ENCODE data around the gene FITM2. TPM values are rescaled to one million over a fixed set of nuclear protein-coding genes. Genes with fewer than 3 reads are reported as not detected.
"Not testable (repeated sequence)": the region's sequence is repeated elsewhere in the genome, so short reads cannot be mapped to it uniquely, and the experiment has no call there.

The FITM2 gene
- total and polyA plus RNA-seq, 2 donors (not counting 3 experiments of a cell fraction or from before 2014, with no cell fraction given), result 4.4 to 7.7 TPM

DNA sequence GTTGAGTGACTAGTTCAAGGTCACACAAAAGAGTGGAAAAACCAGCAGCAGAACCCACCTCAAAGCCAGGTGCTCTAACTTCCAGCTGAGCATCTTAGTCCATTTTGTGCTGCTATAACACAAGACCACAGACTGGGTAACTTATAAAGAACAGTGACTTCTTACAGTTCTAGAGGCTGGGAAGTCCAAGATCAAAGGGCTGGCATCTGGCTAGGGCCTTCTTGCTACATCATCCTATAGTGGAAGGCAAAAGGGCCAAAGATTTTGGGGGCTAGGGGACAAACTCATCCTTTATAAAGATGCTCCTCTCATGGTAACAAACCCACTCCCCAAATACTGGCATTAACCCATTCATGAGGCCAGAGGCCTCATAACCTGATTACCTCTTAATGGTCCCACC, 9.7 kb downstream of the FITM2 start:
- Histone ChIP-seq H3K4me2 (ENCODE audit: insufficient read depth, low read length) (no peak overlapping the region), H3K9me3 (replicated peaks; ENCODE audit: control insufficient read depth, insufficient read depth, low read length) (no peaks in the 10 kb centered on the region), H3K4me1 (ENCODE audit: control insufficient read depth, extremely low read depth, insufficient read depth, low read length) (no peaks in the 10 kb centered on the region), H3K79me2 (ENCODE audit: control insufficient read depth, insufficient read depth, low read length) (no peaks in the 10 kb centered on the region), H3K4me3 (replicated peaks in 1 of 3; ENCODE audit: insufficient read depth in 1 of 3, low read depth in 1 of 3, low read length in 3 of 3) (no peak overlapping the region), H4K20me1 (replicated peaks; ENCODE audit: control insufficient read depth, extremely low read depth, insufficient read depth, low read length) (no peaks in the 10 kb centered on the region), H2AFZ (ENCODE audit: low read depth, low read length) (no peak overlapping the region), H3K9ac (replicated peaks; ENCODE audit: extremely low read depth, insufficient read depth, low read length) (no peak overlapping the region), H3K36me3 (ENCODE audit: control insufficient read depth in 2 of 2, extremely low read depth in 1 of 2, insufficient read depth in 2 of 2, low read length in 2 of 2) (no peaks in the 10 kb centered on the region), H3K9me1 (replicated peaks; ENCODE audit: control insufficient read depth, extremely low read depth, insufficient read depth, low read length) (no peaks in the 10 kb centered on the region), H3K27ac (ENCODE audit: insufficient read depth, low read depth, low read length) (no peak overlapping the region), H3K27me3 (ENCODE audit: control insufficient read depth in 2 of 2, insufficient read depth in 2 of 2, low read length in 2 of 2) (no peaks in the 10 kb centered on the region)
- FAIRE-seq, result no peak
- dilution Hi-C loops (cut with MboI; ENCODE audit: extremely low pct_ligation_motif_present, low sequenced_read_pairs) (no loop called here), intact Hi-C loops (cut with micrococcal nuclease) (no loop called here)
- TF ChIP-seq JUN (IDR thresholded peaks at IDR 0.05; ENCODE audit: borderline replicate concordance, insufficient read depth, insufficient read length, low read depth) (no peak), FOS (IDR thresholded peaks at IDR 0.05; ENCODE audit: borderline replicate concordance, insufficient read depth, low read length) (no peak), GATA2 (IDR thresholded peaks at IDR 0.05; ENCODE audit: insufficient read depth, insufficient read length, low read depth, low read length) (no peak), POLR2A (IDR thresholded peaks at IDR 0.05; ENCODE audit: low read depth, low read length) (no peak), EZH2 (IDR thresholded peaks at IDR 0.05; ENCODE audit: borderline replicate concordance, low read depth, low read length, severe bottlenecking) (no peak), MYC (IDR thresholded peaks at IDR 0.05; ENCODE audit: low read depth, low read length) (no peak), POLR2AphosphoS5 (IDR thresholded peaks at IDR 0.05; ENCODE audit: insufficient read depth, low read depth, low read length) (no peak)
- TF ChIP-seq, protein P1, sequence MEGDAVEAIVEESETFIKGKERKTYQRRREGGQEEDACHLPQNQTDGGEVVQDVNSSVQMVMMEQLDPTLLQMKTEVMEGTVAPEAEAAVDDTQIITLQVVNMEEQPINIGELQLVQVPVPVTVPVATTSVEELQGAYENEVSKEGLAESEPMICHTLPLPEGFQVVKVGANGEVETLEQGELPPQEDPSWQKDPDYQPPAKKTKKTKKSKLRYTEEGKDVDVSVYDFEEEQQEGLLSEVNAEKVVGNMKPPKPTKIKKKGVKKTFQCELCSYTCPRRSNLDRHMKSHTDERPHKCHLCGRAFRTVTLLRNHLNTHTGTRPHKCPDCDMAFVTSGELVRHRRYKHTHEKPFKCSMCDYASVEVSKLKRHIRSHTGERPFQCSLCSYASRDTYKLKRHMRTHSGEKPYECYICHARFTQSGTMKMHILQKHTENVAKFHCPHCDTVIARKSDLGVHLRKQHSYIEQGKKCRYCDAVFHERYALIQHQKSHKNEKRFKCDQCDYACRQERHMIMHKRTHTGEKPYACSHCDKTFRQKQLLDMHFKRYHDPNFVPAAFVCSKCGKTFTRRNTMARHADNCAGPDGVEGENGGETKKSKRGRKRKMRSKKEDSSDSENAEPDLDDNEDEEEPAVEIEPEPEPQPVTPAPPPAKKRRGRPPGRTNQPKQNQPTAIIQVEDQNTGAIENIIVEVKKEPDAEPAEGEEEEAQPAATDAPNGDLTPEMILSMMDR (IDR thresholded peaks at IDR 0.05; ENCODE audit: extremely low read depth in 1 of 2, insufficient read depth in 1 of 2, low read depth in 1 of 2, low read length in 2 of 2), result no peak
- TF ChIP-seq, protein P2, sequence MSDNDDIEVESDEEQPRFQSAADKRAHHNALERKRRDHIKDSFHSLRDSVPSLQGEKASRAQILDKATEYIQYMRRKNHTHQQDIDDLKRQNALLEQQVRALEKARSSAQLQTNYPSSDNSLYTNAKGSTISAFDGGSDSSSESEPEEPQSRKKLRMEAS (IDR thresholded peaks at IDR 0.05; ENCODE audit: insufficient read depth, insufficient read length), result no peak
- POLR2A ChIA-PET, result no interaction called here
- BruUV-seq (replicated peaks), result no TSS peak
- CTCF ChIA-PET, result interaction anchor here (2.1 kb wide), 1 partner anchor 82 kb away, joined by 5 read pairs; no protein-coding TSS in a partner anchor
- DNase-seq (ENCODE audit: low read depth, low spot score), result no peak

DNA sequence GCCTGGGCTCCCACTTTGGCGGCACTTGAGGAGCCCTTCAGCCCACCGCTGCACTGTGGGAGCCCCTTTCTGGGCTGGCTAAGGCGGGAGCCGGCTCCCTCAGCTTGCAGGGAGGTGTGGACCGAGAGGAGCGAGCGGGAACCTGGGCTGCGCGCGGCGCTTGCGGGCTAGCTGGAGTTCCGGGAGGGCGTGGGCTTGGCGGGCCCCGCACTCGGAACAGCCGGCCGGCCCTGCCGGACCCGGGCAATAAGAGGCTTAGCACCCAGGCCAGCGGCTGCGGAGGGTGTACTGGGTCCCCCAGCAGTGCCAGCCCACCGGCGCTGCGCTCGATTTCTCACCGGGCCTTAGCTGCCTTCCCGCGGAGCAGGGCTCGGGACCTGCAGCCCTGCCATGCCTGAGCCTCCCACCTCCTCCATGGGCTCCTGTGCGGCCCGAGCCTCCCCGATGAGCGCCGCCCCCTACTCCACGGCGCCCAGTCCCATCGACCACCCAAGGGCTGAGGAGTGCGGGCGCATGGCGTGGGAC, 11.9 kb downstream of the FITM2 start:
- POLR2A ChIA-PET, result not testable (repeated sequence)

More for the DNA sequence above, 11.9 kb downstream of the FITM2 start:
- dilution Hi-C loops (cut with MboI; ENCODE audit: extremely low pct_ligation_motif_present, low sequenced_read_pairs); H3K4me3 ChIP-seq (replicated peaks in 1 of 3; ENCODE audit: insufficient read depth in 1 of 3, low read depth in 1 of 3, low read length in 3 of 3); H3K4me2 ChIP-seq (ENCODE audit: insufficient read depth, low read length); H3K4me1 ChIP-seq (ENCODE audit: control insufficient read depth, extremely low read depth, insufficient read depth, low read length); H3K9me3 ChIP-seq (replicated peaks; ENCODE audit: control insufficient read depth, insufficient read depth, low read length); H3K9me1 ChIP-seq (replicated peaks; ENCODE audit: control insufficient read depth, extremely low read depth, insufficient read depth, low read length); H3K36me3 ChIP-seq (ENCODE audit: control insufficient read depth in 2 of 2, extremely low read depth in 1 of 2, insufficient read depth in 2 of 2, low read length in 2 of 2); BruUV-seq (replicated peaks); intact Hi-C loops (cut with micrococcal nuclease); H2AFZ ChIP-seq (ENCODE audit: low read depth, low read length); H3K27ac ChIP-seq (ENCODE audit: insufficient read depth, low read depth, low read length); H3K27me3 ChIP-seq (ENCODE audit: control insufficient read depth in 2 of 2, insufficient read depth in 2 of 2, low read length in 2 of 2); H3K79me2 ChIP-seq (ENCODE audit: control insufficient read depth, insufficient read depth, low read length); DNase-seq (ENCODE audit: low read depth, low spot score); H4K20me1 ChIP-seq (replicated peaks; ENCODE audit: control insufficient read depth, extremely low read depth, insufficient read depth, low read length); H3K9ac ChIP-seq (replicated peaks; ENCODE audit: extremely low read depth, insufficient read depth, low read length); FAIRE-seq: not testable (repeated sequence)
- CTCF ChIA-PET, result interaction anchor here (0.9 to 1.6 kb wide), 4 partner anchors 13 to 448 kb away, joined by 3 to 4 read pairs (median 3); no protein-coding TSS in a partner anchor
